WTC11 (cell line): ENCODE results near the gene IMPDH1. TPM values are rescaled to one million over a fixed set of nuclear protein-coding genes. Genes with fewer than 3 reads are reported as not detected.
A peak's percentile ranks its signal among the peaks of the same experiment; 100 is the strongest.

Source experiments
- ATAC-seq: fragments of 200-7000 bp; cut with Tn5 transposase; 2 replicates; pipeline ENCODE4 v1.10.0; 2021; ENCODE audit warnings: mild to moderate bottlenecking, moderate library complexity
- CTCF ChIA-PET: fragments of 300-600 bp; sonication (Branson Sonifier 250); formaldehyde crosslinking; loops from one replicate; lab custom pipeline; 2021; ENCODE audit warnings: antibody characterized with exemption; lab: Charles Lee
- POLR2A ChIA-PET: fragments of 350-600 bp; sonication (Branson Sonifier 250); formaldehyde crosslinking; loops from one replicate; lab custom pipeline; 2021; ENCODE audit warnings: antibody characterized with exemption; lab: Charles Lee
- DNase-seq: peaks from one replicate; pipeline ENCODE4 v3.0.0; 2021; ENCODE audit warnings: low spot score
- H3K27ac Mint-ChIP-seq: 2 replicates; pipeline ENCODE4 v1.8.0; 2021; ENCODE audit warnings: mixed read lengths
- H3K27me3 Mint-ChIP-seq: 2 replicates; pipeline ENCODE4 v1.8.0; 2021; ENCODE audit warnings: low read depth, mild to moderate bottlenecking, moderate library complexity, mixed read lengths
- H3K36me3 Mint-ChIP-seq: 2 replicates; pipeline ENCODE4 v1.8.0; 2021; ENCODE audit warnings: mixed read lengths
- H3K4me1 Mint-ChIP-seq: 2 replicates; pipeline ENCODE4 v1.8.0; 2022; ENCODE audit warnings: mixed read lengths
- H3K4me3 Mint-ChIP-seq: 2 replicates; pipeline ENCODE4 v1.8.0; 2021; ENCODE audit warnings: mild to moderate bottlenecking, moderate library complexity, mixed read lengths
- H3K9me3 Mint-ChIP-seq: 2 replicates; pipeline ENCODE4 v1.8.0; 2021; ENCODE audit warnings: mixed read lengths
- CBFB ChIP-seq: sonication (generic); formaldehyde crosslinking; IDR thresholded peaks from 2 replicates; pipeline ENCODE4 v1.8.1; 2022; ENCODE audit warnings: mild to moderate bottlenecking, low read depth, missing genetic modification reagents
- CDX4 ChIP-seq: fragments of 250-450 bp; sonication (Bioruptor Pico); IDR thresholded peaks from 2 replicates; pipeline ENCODE4 v1.9.0; 2021; ENCODE audit warnings: moderate library complexity, mild to moderate bottlenecking, inconsistent platforms, borderline replicate concordance
- CREB1 ChIP-seq: sonication (generic); formaldehyde crosslinking; IDR thresholded peaks from 2 replicates; pipeline ENCODE4 v1.8.0; 2023; ENCODE audit warnings: mild to moderate bottlenecking, missing genetic modification reagents
- E2F5 ChIP-seq: sonication (generic); formaldehyde crosslinking; IDR thresholded peaks from 2 replicates; pipeline ENCODE4 v1.8.1; 2022; ENCODE audit warnings: mild to moderate bottlenecking, moderate library complexity, missing genetic modification reagents
- FOXK1 ChIP-seq: sonication (generic); formaldehyde crosslinking; IDR thresholded peaks from 2 replicates; pipeline ENCODE4 v1.8.0; 2022; ENCODE audit warnings: mild to moderate bottlenecking, moderate library complexity, missing genetic modification reagents
- GTF2I ChIP-seq: fragments of 250-450 bp; sonication (Bioruptor Pico); conservative IDR thresholded peaks from 2 replicates; pipeline ENCODE4 v1.4.0; 2021; ENCODE audit warnings: mild to moderate bottlenecking
- IRF2 ChIP-seq: sonication (generic); formaldehyde crosslinking; IDR thresholded peaks from 2 replicates; pipeline ENCODE4 v1.8.0; 2022; ENCODE audit warnings: low read depth, missing genetic modification reagents, borderline replicate concordance
- JAZF1 ChIP-seq: fragments of 250-450 bp; sonication (Bioruptor Pico); IDR thresholded peaks from 2 replicates; pipeline ENCODE4 v1.9.0; 2021; ENCODE audit warnings: moderate library complexity, mild to moderate bottlenecking, inconsistent platforms
- JUN ChIP-seq: sonication (generic); formaldehyde crosslinking; IDR thresholded peaks from 2 replicates; pipeline ENCODE4 v1.8.0; 2023; ENCODE audit warnings: mild to moderate bottlenecking, missing genetic modification reagents
- NFE2L1 ChIP-seq: sonication (generic); formaldehyde crosslinking; IDR thresholded peaks from 2 replicates; pipeline ENCODE4 v1.8.1; 2023; ENCODE audit warnings: missing genetic modification reagents
- NR3C1 ChIP-seq: sonication (generic); formaldehyde crosslinking; conservative IDR thresholded peaks from 2 replicates; pipeline ENCODE4 v1.8.1; 2023; ENCODE audit warnings: low read depth, mild to moderate bottlenecking, missing genetic modification reagents
- SMAD4 ChIP-seq: sonication (generic); formaldehyde crosslinking; IDR thresholded peaks from 2 replicates; pipeline ENCODE4 v1.8.0; 2022; ENCODE audit warnings: mild to moderate bottlenecking, missing genetic modification reagents
- STAT6 ChIP-seq: sonication (generic); formaldehyde crosslinking; conservative IDR thresholded peaks from 2 replicates; pipeline ENCODE4 v1.8.1; 2023; ENCODE audit warnings: mild to moderate bottlenecking, low read depth, missing genetic modification reagents, moderate library complexity
- TCF7 ChIP-seq: sonication (generic); formaldehyde crosslinking; IDR thresholded peaks from 2 replicates; pipeline ENCODE4 v1.8.0; 2022; ENCODE audit warnings: mild to moderate bottlenecking, low read depth, missing genetic modification reagents, moderate library complexity
- TEAD4 ChIP-seq: sonication (generic); formaldehyde crosslinking; IDR thresholded peaks from 2 replicates; pipeline ENCODE4 v1.8.0; 2022; ENCODE audit warnings: mild to moderate bottlenecking, missing genetic modification reagents
- ZNF423 ChIP-seq: fragments of 250-450 bp; sonication (Bioruptor Pico); IDR thresholded peaks from 2 replicates; pipeline ENCODE4 v2.1.2; 2022; ENCODE audit warnings: mild to moderate bottlenecking, moderate library complexity
- total RNA-seq: library from RNA; stranded (reverse); gene quantifications from 3 replicates; pipeline ENCODE4 v1.2.3, GENCODE V29; 2021
- TF ChIP-seq, protein P1 (sequence below): sonication (generic); formaldehyde crosslinking; IDR thresholded peaks from 2 replicates; pipeline ENCODE4 v1.8.0; 2022; ENCODE audit warnings: mild to moderate bottlenecking, missing genetic modification reagents
- TF ChIP-seq, protein P2 (sequence below): sonication (generic); formaldehyde crosslinking; IDR thresholded peaks from 2 replicates; pipeline ENCODE4 v1.8.0; 2022; ENCODE audit warnings: missing genetic modification reagents
- TF ChIP-seq, protein P3 (sequence below): sonication (generic); formaldehyde crosslinking; IDR thresholded peaks from 2 replicates; pipeline ENCODE4 v1.8.1; 2022; ENCODE audit warnings: low read depth, mild to moderate bottlenecking, moderate library complexity, missing genetic modification reagents, borderline replicate concordance
- TF ChIP-seq, protein P4 (sequence below): fragments of 250-450 bp; sonication (Bioruptor Pico); conservative IDR thresholded peaks from 2 replicates; pipeline ENCODE4 v1.9.0; 2021; ENCODE audit warnings: mild to moderate bottlenecking
- TF ChIP-seq, protein P5 (sequence below): sonication (generic); formaldehyde crosslinking; IDR thresholded peaks from 2 replicates; pipeline ENCODE4 v1.8.1; 2023; ENCODE audit warnings: mild to moderate bottlenecking, missing genetic modification reagents, moderate library complexity

The IMPDH1 gene
- total RNA-seq, 1 experiment from 2014 or later: 54.2 TPM

GRCh38 chr7:128404143-128404681 is 5.6 kb downstream of the IMPDH1 start:
- Mint-ChIP-seq H3K9me3 (no peaks in the 10 kb centered on the region), H3K27me3 (peaks cover 44% of the 10 kb centered on the region), H3K27ac (no peak overlapping the region), H3K4me1 (peaks cover 33% of the 10 kb centered on the region), H3K4me3 (peak overlapping the region; percentile 11), H3K36me3 (0 out of 2 replicates have a peak, but pooled peaks cover 3% of the 10 kb centered on the region)
- DNase-seq: no peak
- POLR2A ChIA-PET: no interaction called here
- ATAC-seq: no peak
- CTCF ChIA-PET: interaction anchor here (0.5 to 3.1 kb wide), 8 partner anchors 9 to 1789 kb away, joined by 3 to 23 read pairs (median 4); no protein-coding TSS in a partner anchor
- TF ChIP-seq, protein P1, sequence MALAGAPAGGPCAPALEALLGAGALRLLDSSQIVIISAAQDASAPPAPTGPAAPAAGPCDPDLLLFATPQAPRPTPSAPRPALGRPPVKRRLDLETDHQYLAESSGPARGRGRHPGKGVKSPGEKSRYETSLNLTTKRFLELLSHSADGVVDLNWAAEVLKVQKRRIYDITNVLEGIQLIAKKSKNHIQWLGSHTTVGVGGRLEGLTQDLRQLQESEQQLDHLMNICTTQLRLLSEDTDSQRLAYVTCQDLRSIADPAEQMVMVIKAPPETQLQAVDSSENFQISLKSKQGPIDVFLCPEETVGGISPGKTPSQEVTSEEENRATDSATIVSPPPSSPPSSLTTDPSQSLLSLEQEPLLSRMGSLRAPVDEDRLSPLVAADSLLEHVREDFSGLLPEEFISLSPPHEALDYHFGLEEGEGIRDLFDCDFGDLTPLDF (CRISPR knock-in tag): no peak
- TF ChIP-seq CBFB (CRISPR knock-in tag) (no peak), JUN (CRISPR knock-in tag) (no peak), ZNF423 (peak; percentile 34; the same call in 1 of the 2 replicates), FOXK1 (CRISPR knock-in tag) (no peak)
- TF ChIP-seq, protein P2, sequence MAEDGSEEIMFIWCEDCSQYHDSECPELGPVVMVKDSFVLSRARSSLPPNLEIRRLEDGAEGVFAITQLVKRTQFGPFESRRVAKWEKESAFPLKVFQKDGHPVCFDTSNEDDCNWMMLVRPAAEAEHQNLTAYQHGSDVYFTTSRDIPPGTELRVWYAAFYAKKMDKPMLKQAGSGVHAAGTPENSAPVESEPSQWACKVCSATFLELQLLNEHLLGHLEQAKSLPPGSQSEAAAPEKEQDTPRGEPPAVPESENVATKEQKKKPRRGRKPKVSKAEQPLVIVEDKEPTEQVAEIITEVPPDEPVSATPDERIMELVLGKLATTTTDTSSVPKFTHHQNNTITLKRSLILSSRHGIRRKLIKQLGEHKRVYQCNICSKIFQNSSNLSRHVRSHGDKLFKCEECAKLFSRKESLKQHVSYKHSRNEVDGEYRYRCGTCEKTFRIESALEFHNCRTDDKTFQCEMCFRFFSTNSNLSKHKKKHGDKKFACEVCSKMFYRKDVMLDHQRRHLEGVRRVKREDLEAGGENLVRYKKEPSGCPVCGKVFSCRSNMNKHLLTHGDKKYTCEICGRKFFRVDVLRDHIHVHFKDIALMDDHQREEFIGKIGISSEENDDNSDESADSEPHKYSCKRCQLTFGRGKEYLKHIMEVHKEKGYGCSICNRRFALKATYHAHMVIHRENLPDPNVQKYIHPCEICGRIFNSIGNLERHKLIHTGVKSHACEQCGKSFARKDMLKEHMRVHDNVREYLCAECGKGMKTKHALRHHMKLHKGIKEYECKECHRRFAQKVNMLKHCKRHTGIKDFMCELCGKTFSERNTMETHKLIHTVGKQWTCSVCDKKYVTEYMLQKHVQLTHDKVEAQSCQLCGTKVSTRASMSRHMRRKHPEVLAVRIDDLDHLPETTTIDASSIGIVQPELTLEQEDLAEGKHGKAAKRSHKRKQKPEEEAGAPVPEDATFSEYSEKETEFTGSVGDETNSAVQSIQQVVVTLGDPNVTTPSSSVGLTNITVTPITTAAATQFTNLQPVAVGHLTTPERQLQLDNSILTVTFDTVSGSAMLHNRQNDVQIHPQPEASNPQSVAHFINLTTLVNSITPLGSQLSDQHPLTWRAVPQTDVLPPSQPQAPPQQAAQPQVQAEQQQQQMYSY (CRISPR knock-in tag): no peak

- DNase-seq (no peak), ATAC-seq (no peak)
- POLR2A ChIA-PET: no interaction called here
- CTCF ChIA-PET: interaction anchor here (1.5 to 3.1 kb wide), 5 partner anchors 14 to 56 kb away, joined by 4 to 23 read pairs (median 6); no protein-coding TSS in a partner anchor
- Mint-ChIP-seq H3K9me3 (no peaks in the 10 kb centered on the region), H3K27me3 (peaks cover 38% of the 10 kb centered on the region), H3K36me3 (0 out of 2 replicates have a peak, but pooled peaks cover 3% of the 10 kb centered on the region), H3K4me3 (peak overlapping the region; percentile 11), H3K4me1 (peaks cover 27% of the 10 kb centered on the region), H3K27ac (no peak overlapping the region)
- TF ChIP-seq, protein P3, sequence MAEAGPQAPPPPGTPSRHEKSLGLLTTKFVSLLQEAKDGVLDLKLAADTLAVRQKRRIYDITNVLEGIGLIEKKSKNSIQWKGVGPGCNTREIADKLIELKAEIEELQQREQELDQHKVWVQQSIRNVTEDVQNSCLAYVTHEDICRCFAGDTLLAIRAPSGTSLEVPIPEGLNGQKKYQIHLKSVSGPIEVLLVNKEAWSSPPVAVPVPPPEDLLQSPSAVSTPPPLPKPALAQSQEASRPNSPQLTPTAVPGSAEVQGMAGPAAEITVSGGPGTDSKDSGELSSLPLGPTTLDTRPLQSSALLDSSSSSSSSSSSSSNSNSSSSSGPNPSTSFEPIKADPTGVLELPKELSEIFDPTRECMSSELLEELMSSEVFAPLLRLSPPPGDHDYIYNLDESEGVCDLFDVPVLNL: no peak
- TF ChIP-seq JUN (CRISPR knock-in tag): no peak
- no peak for TF ChIP-seq CDX4
- TF ChIP-seq, protein P4, sequence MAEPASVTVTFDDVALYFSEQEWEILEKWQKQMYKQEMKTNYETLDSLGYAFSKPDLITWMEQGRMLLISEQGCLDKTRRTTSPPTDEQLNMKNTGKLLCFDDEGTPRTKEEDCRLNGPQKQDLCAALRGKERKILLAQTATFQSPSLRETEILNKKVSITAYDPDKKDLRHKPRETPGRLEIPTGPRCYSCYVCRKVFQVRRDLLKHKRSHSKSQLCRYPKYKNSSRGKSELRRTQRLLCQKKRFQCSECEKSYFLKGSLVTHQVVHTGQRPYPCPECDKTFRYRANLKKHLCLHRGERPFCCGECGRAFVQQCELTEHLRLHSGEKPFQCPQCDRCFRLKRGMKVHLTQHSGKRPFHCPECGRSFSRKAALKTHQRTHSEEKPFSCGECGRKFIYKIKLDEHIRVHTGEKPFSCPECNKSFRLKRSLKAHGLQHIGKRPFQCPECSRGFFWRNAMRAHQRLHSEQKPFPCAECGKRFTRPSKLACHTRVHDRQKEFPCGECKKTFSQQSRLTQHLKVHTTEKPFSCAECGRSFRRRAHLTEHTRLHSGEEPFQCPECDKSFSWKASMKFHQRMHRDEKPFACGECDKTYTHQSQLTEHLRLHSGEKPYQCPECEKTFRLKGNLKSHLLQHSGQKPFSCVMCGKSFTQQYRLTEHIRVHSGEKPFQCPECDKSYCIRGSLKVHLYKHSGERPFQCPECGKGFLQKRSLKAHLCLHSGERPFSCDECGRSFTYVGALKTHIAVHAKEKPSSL: no peak
- TF ChIP-seq IRF2 (CRISPR knock-in tag): no peak
- no peak for TF ChIP-seq STAT6 (CRISPR knock-in tag)
- no peak for TF ChIP-seq SMAD4 (CRISPR knock-in tag)
- TF ChIP-seq GTF2I: no peak
- no peak for TF ChIP-seq CREB1 (CRISPR knock-in tag)
- TF ChIP-seq E2F5 (CRISPR knock-in tag): no peak
- no peak for TF ChIP-seq NR3C1
- TF ChIP-seq JAZF1 (CRISPR knock-in tag): no peak
- TF ChIP-seq, protein P5, sequence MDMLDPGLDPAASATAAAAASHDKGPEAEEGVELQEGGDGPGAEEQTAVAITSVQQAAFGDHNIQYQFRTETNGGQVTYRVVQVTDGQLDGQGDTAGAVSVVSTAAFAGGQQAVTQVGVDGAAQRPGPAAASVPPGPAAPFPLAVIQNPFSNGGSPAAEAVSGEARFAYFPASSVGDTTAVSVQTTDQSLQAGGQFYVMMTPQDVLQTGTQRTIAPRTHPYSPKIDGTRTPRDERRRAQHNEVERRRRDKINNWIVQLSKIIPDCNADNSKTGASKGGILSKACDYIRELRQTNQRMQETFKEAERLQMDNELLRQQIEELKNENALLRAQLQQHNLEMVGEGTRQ (CRISPR knock-in tag): no peak
- TF ChIP-seq TCF7 (CRISPR knock-in tag): no peak
- no peak for TF ChIP-seq TEAD4
- TF ChIP-seq NFE2L1 (CRISPR knock-in tag): no peak
Observed at GRCh38 chr7:128403676-128404075, 6.1 kb downstream of the IMPDH1 start.
